H1 (cell line): Measurements from ENCODE around the gene LIN37. TPM values are rescaled to one million over a fixed set of nuclear protein-coding genes. Genes with fewer than 3 reads are reported as not detected.

ENCODE experiments used
- BCL11A ChIP-seq, 2 experiments: IDR thresholded peaks; one replicate each; pipeline ENCODE4 v1.6.1; 2011; ENCODE audit warnings: low read depth in 2 of 2, low read length in 2 of 2, mild to moderate bottlenecking in 2 of 2
- CHD1 ChIP-seq: IDR thresholded peaks from 2 replicates; pipeline ENCODE4 v1.6.1; 2012; ENCODE audit warnings: low read depth, low read length, improper control_type of control experiment
- CTCF ChIP-seq, 3 experiments: IDR thresholded peaks; 1 replicate in 2 of 3; 2 replicates in 1 of 3; pipeline versions ENCODE4 v1.5.1 to v1.6.1; 2011; ENCODE audit warnings: low read length in 3 of 3, mild to moderate bottlenecking in 3 of 3, inconsistent platforms in 2 of 3, low read depth in 1 of 3, moderate library complexity in 1 of 3; ENCODE audit not compliant: insufficient read depth in 1 of 3; ENCODE audit errors: control extremely low read depth in 1 of 3
- EGR1 ChIP-seq: IDR thresholded peaks from 2 replicates; pipeline ENCODE4 v1.6.1; 2011; ENCODE audit warnings: low read depth, low read length, borderline replicate concordance
- EP300 ChIP-seq, 2 experiments: IDR thresholded peaks; 1 replicate in 1 of 2; 2 replicates in 1 of 2; pipeline ENCODE4 v1.6.1; 2011 to 2012; ENCODE audit warnings: low read depth in 2 of 2, low read length in 2 of 2, mild to moderate bottlenecking in 2 of 2, borderline replicate concordance in 1 of 2, inconsistent platforms in 1 of 2, moderate library complexity in 1 of 2
- HDAC2 ChIP-seq, 2 experiments: fragments of 300-600 bp in 1 of 2; sonication (generic) in 1 of 2; IDR thresholded peaks; 2 replicates each; pipeline ENCODE4 v1.6.1; 2011 to 2012; ENCODE audit warnings: low read depth in 2 of 2, low read length in 2 of 2, mild to moderate bottlenecking in 2 of 2, moderate library complexity in 2 of 2, borderline replicate concordance in 1 of 2, inconsistent platforms in 1 of 2
- KDM1A ChIP-seq: fragments of 200-600, 300-600 bp; sonication (generic); IDR thresholded peaks from 2 replicates; pipeline ENCODE4 v1.7.1; 2016; ENCODE audit warnings: mild to moderate bottlenecking, low read length, borderline replicate concordance
- MAFK ChIP-seq: IDR thresholded peaks from 2 replicates; pipeline ENCODE4 v1.6.1; 2012; ENCODE audit warnings: low read depth, mild to moderate bottlenecking, improper control_type of control experiment, low read length
- PHF8 ChIP-seq: fragments of 200-600 bp; sonication (generic); conservative IDR thresholded peaks from 2 replicates; pipeline ENCODE4 v1.7.1; 2012; ENCODE audit warnings: low read depth, mild to moderate bottlenecking, inconsistent platforms, low read length, moderate library complexity
- RAD21 ChIP-seq, 2 experiments: IDR thresholded peaks in 1 of 2; conservative IDR thresholded peaks in 1 of 2; 2 replicates each; pipeline ENCODE4 v1.6.1; 2011; ENCODE audit warnings: low read depth in 2 of 2, low read length in 2 of 2, improper control_type of control experiment in 1 of 2, inconsistent platforms in 1 of 2, mild to moderate bottlenecking in 1 of 2, moderate library complexity in 1 of 2
- RFX5 ChIP-seq: IDR thresholded peaks from 2 replicates; pipeline ENCODE4 v1.6.1; 2011; ENCODE audit warnings: low read depth, low read length, improper control_type of control experiment, borderline replicate concordance
- RNF2 ChIP-seq: fragments of 200-900, 300-1000 bp; sonication (generic); IDR thresholded peaks from 2 replicates; pipeline ENCODE4 v1.7.1; 2016; ENCODE audit warnings: borderline replicate concordance, low read depth, mild to moderate bottlenecking, antibody characterized with exemption, low read length; ENCODE audit not compliant: poor library complexity, severe bottlenecking; ENCODE audit errors: missing control alignments
- SRF ChIP-seq: IDR thresholded peaks from 2 replicates; pipeline ENCODE4 v1.6.1; 2011; ENCODE audit warnings: mild to moderate bottlenecking, low read depth, low read length, moderate library complexity
- TAF1 ChIP-seq: IDR thresholded peaks from 2 replicates; pipeline ENCODE4 v1.6.1; 2011; ENCODE audit warnings: mild to moderate bottlenecking, low read depth, low read length
- TCF12 ChIP-seq: IDR thresholded peaks from 2 replicates; pipeline ENCODE4 v1.6.1; 2011; ENCODE audit warnings: low read depth, mild to moderate bottlenecking, low read length
- ZNF274 ChIP-seq: IDR thresholded peaks from 2 replicates; pipeline ENCODE4 v1.7.0; 2012; ENCODE audit warnings: low read length, borderline replicate concordance; ENCODE audit errors: extremely low read depth
- polyA plus RNA-seq, 7 experiments: library from polyadenylated mRNA; depleted of rRNA in 3 of 7; stranded (reverse) in 5 of 7; unstranded in 2 of 7; fragments of >200 nt in 5 of 7; fragments of 200-250 nt in 2 of 7; gene quantifications; 1 replicate in 5 of 7; 2 replicates in 1 of 7; 4 replicates in 1 of 7; pipeline versions ENCODE4 v1.2.1 to v1.2.3, GENCODE V29; 2011 to 2013; ENCODE audit warnings: missing spikeins in 2 of 7, mixed read lengths in 2 of 7
- total RNA-seq: library from RNA; stranded (reverse); fragmentation: NEBNext Ultra II Directional; extraction: Animal tissue kit (Norgen Biotek cat#: 25700); gene quantifications from 2 replicates; pipeline ENCODE4 v1.2.1, GENCODE V29; 2021
- TF ChIP-seq, protein P1 (sequence below): IDR thresholded peaks from 2 replicates; pipeline ENCODE4 v1.6.1; 2012; ENCODE audit warnings: inconsistent platforms

The LIN37 gene
- total and polyA plus RNA-seq, 2 of the 8 experiments (the other 6 are each of a cell fraction or from before 2014, with no cell fraction given): 3.8 to 9.8 TPM

- TF ChIP-seq PHF8 (0 out of 2 replicates have a peak, but pooled peaks have one; percentile 31), TAF1 (0 out of 2 replicates have a peak, but pooled peaks have one; percentile 29), RAD21 (IDR thresholded peaks at IDR 0.05 in 1 of 2, conservative IDR thresholded peaks at IDR 0.05 in 1 of 2; ENCODE audit: low read depth in 2 of 2, low read length in 2 of 2) (peak in 1 of 2 experiments; percentile 10; a peak in 1 of 4 replicates), KDM1A (no peak), TCF12 (0 out of 2 replicates have a peak, but pooled peaks have one; percentile 26), CHD1 (no peak), EGR1 (no peak), RFX5 (no peak), RNF2 (no peak), HDAC2 (IDR thresholded peaks at IDR 0.05; ENCODE audit: borderline replicate concordance in 1 of 2, low read depth in 2 of 2, low read length in 2 of 2) (no peak), EP300 (IDR thresholded peaks at IDR 0.05; ENCODE audit: borderline replicate concordance in 1 of 2, low read depth in 2 of 2, low read length in 2 of 2) (no peak), ZNF274 (no peak), MAFK (no peak), SRF (no peak), BCL11A (IDR thresholded peaks at IDR 0.05; ENCODE audit: low read depth in 2 of 2, low read length in 2 of 2) (no peak), CTCF (IDR thresholded peaks at IDR 0.05; ENCODE audit: control extremely low read depth in 1 of 3, insufficient read depth in 1 of 3, low read depth in 1 of 3, low read length in 3 of 3) (peak in 2 of 3 experiments; percentile 32 to 40; a peak in 3 of 4 replicates)
- TF ChIP-seq, protein P1, sequence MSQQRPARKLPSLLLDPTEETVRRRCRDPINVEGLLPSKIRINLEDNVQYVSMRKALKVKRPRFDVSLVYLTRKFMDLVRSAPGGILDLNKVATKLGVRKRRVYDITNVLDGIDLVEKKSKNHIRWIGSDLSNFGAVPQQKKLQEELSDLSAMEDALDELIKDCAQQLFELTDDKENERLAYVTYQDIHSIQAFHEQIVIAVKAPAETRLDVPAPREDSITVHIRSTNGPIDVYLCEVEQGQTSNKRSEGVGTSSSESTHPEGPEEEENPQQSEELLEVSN: peak; percentile 76
Measured at GRCh38 chr19:35784503-35785338, 36.3 kb downstream of the LIN37 start (continued).
